ENCODE results near the gene CSNK1G2. TPM values are rescaled to one million over a fixed set of nuclear protein-coding genes. Genes with fewer than 3 reads are reported as not detected.

The CSNK1G2 gene
- total RNA-seq, 2 donors from 2014 or later, result 28.0 to 34.6 TPM

- ATAC-seq (peak; percentile 14 to 70), DNase-seq (no peak)
- intact Hi-C loops (cut with DNase I), result loop anchor here in 1 of 2 donors (5.0 kb wide), 1 partner anchor 40 kb away; no protein-coding TSS in a partner anchor
These were observed 16.0 kb downstream of the CSNK1G2 start for GRCh38 chr19:1956868-1957492.

DNA sequence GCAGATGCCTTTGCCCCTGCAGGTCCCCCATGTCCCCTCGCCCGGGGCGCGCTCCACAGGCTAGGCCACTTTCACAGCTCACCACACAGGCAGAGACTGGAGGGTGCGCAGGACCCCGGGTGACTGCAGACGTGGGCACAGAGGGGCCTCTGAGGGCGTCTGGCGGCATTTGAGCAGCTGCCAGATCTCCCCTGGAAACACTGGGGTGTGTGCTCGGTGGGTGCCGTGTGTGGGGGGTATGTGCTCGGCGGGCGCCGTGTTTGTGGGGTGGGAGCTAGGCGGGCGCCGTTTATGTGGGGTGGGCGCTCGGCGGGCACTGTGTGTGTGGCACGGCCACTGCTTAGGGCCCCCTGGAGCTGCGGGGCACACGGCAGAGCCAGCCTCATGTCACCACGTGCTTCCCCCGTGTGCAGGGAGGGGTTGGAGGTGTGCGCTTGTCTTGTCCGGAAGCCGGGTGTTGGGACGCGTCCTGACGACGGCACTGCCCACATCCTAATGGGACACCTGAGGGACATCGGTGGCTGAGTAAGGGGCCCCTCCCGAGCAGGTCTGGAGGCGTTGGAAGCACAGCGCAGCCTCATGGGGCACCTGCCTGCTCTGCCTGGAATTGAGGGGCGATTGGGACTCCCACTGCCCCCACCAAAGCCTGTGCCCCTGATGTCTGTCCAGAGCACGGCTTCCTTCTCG, 16.7 kb downstream of the CSNK1G2 start:
- intact Hi-C loops (cut with DNase I), result loop anchor here in 1 of 2 donors (5.0 kb wide), 1 partner anchor 40 kb away; no protein-coding TSS in a partner anchor
- ATAC-seq (peak in 1 of 2 donors; percentile 21), DNase-seq (no peak)

- ATAC-seq, result no peak
These were observed 19.1 kb downstream of the CSNK1G2 start for GRCh38 chr19:1959928-1960589.

DNA sequence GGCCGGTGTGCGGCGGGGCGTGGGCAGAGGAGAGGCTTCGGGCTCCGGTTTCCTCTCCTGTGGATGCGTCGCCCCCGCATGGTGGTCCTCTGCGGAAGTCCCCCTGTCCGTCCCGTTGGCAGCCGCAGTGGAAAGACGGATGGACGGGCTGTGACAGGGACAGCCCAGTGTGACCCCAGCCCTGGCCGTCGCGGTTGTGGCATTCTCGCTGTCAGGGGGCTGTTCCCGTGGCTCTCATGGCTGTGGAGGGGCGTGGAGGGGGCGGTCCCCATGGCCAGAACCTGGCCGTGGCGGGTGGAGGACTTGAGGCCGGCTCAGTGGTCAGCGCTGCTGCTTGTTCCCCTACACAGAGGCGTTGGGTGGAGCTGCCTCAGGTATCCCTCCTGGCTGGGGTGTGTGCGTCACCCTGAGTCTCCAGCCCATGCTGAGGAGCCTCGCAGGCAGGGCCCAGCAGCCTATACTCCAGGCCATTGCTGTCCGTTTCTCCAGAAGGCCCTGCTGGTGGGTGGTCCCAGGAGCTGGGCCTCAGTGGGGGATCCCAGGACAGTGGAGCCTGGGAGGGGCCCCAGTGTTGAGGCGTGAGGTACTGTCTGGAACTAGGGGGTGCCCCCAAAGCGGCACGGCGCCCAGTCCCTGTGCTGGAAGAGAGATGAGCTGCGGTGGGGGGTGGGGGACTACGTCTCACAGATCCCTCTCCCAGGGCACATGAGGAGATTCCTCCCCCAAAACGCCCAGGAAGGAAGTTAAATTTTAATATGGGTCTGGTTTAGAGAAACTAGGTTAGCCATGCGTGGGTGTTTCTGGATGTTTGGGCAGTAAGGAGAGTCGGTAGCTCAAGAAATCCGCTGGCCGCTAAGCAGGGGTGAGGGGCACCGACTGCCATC, 20.3 kb downstream of the CSNK1G2 start:
- intact Hi-C loops (cut with DNase I), result no loop called here
- no peak for DNase-seq
- ATAC-seq, result no peak

More at GRCh38 chr19:1959928-1960589, 19.1 kb downstream of the CSNK1G2 start:
- intact Hi-C loops (cut with DNase I), result loop anchor here in 1 of 2 donors (5.0 kb wide), 1 partner anchor 37 kb away; no protein-coding TSS in a partner anchor
- no peak for DNase-seq

GRCh38 chr19:1962674-1963073, 21.7 kb downstream of the CSNK1G2 start:
- no peak for ATAC-seq
- intact Hi-C loops (cut with DNase I), result no loop called here
- DNase-seq, result no peak

- intact Hi-C loops (cut with DNase I), result no loop called here
- ATAC-seq (no peak), DNase-seq (no peak)
These were observed 26.2 kb downstream of the CSNK1G2 start for GRCh38 chr19:1967087-1967608.

GRCh38 chr19:1968279-1969175, 27.6 kb downstream of the CSNK1G2 start:
- peak in 1 of 2 donors; percentile 6 for ATAC-seq
- intact Hi-C loops (cut with DNase I), result no loop called here
- DNase-seq, result no peak

DNA sequence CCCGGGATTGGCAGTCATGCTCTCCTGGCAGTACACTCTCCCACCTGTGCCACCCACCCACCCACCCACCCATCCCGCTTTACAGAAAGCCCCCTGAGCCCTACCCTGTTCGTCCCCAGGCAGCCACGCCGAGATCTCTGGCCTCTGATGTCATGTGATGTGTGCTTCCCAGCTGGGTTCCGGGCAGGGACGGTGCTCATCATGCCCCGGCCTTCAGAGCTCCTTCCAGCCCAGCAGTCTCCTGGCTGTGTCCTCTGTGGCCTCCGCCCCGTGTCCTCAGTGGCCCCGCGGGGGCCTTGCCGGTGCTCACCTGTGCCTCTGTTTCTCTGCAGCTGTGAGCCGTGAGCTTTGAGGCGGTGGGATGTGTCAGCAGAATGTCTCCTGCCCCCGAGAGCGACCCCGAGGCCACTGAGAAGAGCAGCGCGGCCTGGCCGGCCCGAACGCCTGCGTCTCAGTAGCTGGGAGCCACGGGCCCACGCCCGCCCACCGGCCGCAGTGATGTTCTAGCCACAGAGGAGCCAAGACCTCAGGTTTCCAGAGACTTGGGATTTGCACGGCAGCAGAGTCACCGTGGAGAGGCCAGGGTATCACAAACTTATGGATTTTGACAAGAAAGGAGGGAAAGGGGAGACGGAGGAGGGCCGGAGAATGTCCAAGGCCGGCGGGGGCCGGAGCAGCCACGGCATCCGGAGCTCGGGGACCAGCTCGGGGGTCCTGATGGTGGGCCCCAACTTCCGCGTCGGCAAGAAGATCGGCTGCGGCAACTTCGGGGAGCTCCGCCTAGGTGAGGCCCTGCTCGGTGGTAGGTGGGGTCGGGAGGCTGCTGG, 28.4 kb downstream of the CSNK1G2 start:
- no peak for DNase-seq
- no peak for ATAC-seq
- intact Hi-C loops (cut with DNase I), result no loop called here

DNA sequence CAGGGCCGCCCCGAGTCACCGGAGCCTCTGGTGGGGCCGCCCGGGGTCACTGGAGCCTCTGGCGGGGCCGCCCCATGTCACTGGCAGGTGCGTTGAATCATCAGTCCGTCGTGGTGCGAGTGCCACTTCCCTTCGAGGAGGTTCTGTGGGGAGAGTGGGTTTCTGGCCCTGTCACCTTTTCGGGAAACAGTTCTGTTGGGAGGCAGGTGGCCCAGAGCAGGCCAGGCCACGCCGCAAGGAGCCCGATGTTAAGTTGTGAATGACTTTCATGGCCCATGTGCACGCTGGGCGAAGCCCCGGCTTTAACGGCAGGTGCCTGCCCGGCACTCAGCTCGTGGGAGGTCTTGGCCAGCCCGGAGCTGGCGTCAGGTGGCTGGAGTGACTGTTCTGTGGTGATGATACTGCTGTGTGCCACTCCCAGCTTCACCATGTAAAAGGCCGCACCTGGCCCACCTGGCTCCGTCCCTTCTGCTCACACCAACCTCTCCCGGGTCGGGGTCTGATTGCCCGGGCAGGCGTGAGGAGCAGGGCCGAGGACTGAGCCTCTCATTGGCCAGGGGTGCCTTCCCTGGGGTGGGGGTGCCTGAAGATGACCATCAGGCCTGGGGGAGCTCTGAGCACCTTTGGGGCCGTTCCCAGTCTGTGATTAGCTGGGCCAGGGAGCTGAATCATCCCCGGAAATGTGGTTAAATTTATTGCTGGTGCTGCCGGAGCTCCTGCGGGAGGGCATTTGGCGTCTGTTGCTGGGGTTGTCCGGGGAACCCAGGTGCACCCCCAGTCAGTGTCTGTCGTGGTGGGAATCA, 29.2 kb downstream of the CSNK1G2 start:
- DNase-seq (no peak), ATAC-seq (no peak)
- intact Hi-C loops (cut with DNase I), result no loop called here

- ATAC-seq (no peak), DNase-seq (no peak)
- intact Hi-C loops (cut with DNase I), result no loop called here
These were observed 30.0 kb downstream of the CSNK1G2 start for GRCh38 chr19:1970806-1971502.

DNA sequence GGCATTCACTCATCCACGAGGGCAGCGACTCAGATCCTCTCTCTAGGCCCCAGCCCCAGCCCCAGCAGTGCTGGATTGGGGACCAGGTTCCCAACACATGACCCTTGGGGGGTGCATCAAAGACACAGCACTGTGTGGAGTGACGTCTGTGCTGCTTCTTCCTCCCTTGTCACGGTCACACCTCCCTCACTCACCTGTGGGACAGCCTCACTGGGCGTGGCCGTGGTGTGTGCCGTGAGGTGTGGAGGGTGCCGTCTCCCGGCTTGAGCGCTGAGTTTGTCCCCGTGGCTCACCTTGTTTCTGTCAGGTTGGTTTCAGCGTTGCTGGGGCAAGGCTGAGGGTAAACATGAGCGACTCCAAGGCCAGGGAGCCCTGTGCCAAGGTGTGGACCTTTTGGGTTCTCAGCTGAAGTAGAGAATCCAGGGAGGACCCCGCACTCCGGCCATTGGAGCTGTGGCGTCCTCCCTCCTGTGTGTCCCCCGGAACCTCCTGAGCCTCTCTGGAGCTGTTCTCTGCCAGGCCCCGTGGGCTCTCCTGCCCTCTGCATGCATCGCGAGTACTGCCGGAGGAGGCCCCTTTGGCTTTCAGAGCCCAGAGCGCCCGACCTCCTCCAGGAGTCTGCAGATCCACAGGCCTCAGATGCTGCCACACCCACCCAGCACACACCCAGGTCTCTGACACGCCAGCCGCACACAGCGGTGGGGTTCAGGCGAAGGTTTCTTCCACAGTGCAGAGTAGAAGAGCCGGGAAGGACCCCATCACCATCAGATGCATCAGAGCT, 33.6 kb downstream of the CSNK1G2 start:
- no peak for DNase-seq
- intact Hi-C loops (cut with DNase I), result no loop called here
- no peak for ATAC-seq

DNA sequence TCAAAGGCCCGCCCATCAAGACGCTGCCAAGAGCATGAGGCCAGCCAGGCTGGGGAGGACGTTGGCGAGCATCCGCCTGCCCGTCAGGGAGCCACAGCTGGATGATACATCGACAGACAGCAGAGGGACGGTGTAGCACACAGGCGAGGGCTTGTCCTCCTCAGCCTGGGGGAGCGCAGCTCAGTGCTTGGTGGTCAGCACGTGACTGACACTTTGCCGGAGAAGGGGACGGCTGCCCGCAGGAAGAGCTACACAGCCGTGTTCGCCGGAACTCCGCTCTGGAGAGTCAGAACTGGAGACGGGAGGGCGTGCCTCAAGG, 34.1 kb downstream of the CSNK1G2 start:
- intact Hi-C loops (cut with DNase I), result no loop called here
- DNase-seq, result no peak
- ATAC-seq, result no peak

- DNase-seq, result no peak
- intact Hi-C loops (cut with DNase I), result no loop called here
- no peak for ATAC-seq
These were observed 36.1 kb downstream of the CSNK1G2 start for GRCh38 chr19:1977120-1977519.

DNA sequence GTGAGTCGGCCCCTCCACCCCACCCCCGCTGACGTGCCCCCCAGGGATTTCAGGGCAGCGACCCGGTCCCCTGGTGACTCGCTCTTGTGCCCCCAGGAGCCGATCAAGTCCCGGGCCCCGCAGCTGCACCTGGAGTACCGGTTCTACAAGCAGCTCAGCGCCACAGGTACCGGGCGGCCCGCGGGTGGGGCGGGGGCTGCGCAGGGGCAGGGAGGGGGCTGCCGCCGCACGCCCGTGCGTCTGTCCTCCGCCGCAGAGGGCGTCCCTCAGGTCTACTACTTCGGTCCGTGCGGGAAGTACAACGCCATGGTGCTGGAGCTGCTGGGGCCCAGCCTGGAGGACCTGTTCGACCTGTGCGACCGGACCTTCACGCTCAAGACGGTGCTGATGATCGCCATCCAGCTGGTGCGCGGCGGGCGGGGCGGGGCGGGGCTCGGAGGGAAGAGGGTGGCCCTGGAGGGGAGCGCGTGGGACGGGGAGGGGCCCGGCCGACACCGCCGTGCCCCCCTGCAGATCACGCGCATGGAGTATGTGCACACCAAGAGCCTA, 37.4 kb downstream of the CSNK1G2 start:
- intact Hi-C loops (cut with DNase I), result no loop called here
- DNase-seq (no peak), ATAC-seq (no peak)

DNA sequence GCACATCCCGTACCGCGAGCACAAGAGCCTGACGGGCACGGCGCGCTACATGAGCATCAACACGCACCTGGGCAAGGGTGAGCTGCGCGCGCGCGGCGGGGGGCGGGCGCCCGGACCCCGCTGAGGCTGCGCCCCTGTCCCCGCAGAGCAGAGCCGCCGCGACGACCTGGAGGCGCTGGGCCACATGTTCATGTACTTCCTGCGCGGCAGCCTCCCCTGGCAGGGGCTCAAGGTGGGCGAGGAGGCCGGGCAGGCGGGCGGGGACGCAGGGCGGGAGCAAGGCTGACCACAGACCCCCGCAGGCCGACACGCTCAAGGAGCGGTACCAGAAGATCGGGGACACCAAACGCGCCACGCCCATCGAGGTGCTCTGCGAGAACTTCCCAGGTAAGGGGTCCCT, 38.0 kb downstream of the CSNK1G2 start:
- DNase-seq, result no peak
- intact Hi-C loops (cut with DNase I), result no loop called here
- no peak for ATAC-seq

All from left cardiac atrium (tissue), 4 donors.